Kidney glomerular epithelial cell (primary cell): ENCODE measurements around the gene FASN.

Source experiments
- DNase-seq: peaks from one replicate; lab custom pipeline; 2025; lab: John Stamatoyannopoulos, UW

The FASN gene

DNA sequence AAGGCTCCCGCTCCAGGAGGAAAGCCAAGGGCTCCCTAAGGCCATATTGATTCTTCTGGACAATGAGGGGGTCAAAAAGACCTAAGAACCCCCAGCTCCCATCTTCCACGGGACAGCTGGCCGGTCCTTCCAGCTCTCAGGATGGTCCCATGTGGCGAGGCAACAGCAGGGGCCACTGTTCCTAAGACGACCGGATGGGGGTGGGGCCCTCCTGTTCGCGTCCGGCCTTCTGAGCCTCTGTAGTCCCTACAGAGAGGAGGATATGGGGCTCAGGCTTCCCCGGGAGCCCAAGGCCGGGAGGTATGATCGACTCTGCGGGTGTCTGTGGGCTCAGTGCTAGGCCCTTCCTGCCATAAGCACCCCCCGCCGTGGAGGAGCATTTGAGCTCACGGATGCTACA lies 54.5 kb downstream of the FASN start:
- no peak for DNase-seq

DNA sequence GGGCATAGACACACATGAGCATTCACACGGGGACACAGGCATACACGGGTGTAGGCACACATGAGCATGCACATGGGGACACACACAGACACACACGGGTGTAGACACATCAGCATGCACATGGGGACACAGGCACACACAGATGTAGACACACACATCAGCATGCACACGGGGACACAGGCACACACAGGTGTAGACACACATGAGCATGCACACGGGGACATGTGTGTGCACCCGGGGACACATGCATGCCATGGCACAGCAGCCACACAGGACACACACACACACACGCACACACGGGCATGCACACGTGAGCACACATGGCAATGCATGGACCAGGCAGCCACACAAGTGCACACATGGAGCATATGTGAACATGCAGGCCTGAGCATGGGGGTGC lies 55.4 kb downstream of the FASN start:
- no peak for DNase-seq

DNA sequence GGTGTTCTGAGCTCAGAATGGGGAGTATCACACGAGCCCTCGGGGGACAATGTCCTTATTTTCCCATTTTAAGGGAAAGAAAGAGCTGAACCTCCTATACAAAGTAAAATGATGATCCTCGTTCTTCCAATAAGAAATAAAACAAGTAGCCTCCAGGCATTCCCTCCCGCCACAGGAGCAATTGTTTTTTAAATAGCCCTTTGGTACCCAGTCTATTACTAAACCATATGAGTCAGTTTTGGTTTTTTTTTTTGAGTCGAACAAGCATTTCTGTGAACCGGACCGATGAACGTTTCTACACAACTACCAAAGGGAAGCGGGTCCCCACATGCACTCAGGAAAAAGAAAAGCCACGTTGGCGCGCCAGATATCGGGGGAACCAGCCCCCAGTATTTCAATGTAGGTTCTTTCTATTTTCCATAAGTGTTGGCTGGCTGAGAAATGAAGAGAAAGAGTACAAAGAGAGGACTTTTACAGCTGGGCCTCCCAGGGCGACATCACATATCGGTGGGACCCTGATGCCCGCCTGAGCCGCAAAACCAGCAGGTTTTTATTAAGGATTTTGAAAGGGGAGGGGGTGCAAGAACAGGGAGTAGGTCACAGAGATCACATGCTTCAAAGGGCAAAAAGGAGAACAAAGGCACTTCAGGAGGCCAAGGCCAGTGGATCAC lies 56.8 kb downstream of the FASN start:
- DNase-seq: no peak

DNA sequence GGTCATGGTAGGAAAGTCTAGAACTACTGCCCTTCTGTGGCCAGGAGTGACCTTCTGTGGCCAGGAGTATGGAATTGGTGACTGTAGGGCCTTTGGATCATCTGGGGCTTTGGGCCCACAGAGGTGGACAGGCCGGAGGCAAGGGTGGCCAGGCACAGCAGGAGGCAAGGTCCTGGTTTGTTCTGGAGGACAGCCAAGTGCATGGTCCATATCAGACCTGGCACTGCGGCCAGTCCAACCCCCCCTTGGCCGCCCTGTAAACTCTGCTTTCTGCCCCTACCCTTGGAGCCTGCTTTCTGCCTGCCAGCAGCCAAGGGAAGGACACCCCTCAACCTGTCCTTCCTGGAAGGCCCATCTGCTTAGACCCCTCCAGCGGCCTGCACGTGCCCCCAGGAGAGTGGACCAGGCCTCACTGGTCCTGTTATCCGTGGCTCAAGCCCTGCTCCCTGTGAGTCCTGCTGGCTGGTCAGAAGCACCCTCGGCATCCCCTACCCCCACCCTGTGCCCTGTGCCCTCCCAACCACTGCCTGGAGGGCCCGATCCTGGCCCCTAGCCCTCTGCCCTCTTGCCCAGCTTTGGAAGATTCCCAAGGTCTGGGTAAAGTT lies 58.2 kb downstream of the FASN start:
- no peak for DNase-seq

DNA sequence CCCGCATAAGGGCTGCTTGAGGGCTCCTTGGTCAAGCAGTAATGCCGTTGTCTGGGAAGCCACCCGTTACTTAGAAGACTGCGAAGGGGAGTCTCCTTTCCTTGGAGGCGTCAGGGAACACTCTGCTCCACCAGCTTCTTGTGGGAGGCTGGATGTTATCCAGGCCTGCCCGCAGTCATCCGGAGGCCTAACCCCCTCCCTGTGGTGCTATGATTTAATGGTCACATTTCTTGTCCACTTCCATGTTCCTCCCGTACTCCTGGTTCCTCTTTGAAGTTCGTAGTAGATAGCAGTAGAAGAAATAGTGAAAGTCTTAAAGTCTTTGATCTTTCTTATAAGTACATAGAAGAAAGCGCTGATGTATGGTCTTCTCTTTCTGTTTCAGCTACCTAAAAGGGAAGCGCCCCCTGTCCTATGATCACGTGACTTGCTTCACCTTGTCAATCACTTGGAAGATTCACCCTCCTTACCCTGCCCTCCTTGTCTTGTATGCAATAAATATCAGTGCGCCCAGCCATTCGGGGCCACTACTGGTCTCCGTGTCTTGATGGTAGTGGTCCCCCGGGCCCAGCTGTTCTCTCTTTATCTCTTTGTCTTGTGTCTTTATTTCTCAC lies 59.1 kb downstream of the FASN start:
- peak; percentile 8 for DNase-seq

DNA sequence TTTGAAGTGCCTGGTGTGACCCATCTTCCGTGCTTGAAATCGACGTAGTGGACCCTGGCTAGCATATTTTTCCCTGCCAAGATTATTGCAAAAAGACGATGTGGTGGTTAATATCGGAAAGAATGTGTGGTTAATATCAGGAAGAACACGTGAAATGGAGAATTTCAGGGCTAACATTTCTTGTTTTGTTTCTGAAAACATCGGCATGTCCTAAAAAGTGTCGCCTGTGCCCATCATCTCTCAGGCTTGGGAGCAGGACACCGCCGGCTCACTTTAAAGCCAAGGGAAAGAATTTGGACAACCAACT lies 60.2 kb downstream of the FASN start:
- DNase-seq: no peak

DNA sequence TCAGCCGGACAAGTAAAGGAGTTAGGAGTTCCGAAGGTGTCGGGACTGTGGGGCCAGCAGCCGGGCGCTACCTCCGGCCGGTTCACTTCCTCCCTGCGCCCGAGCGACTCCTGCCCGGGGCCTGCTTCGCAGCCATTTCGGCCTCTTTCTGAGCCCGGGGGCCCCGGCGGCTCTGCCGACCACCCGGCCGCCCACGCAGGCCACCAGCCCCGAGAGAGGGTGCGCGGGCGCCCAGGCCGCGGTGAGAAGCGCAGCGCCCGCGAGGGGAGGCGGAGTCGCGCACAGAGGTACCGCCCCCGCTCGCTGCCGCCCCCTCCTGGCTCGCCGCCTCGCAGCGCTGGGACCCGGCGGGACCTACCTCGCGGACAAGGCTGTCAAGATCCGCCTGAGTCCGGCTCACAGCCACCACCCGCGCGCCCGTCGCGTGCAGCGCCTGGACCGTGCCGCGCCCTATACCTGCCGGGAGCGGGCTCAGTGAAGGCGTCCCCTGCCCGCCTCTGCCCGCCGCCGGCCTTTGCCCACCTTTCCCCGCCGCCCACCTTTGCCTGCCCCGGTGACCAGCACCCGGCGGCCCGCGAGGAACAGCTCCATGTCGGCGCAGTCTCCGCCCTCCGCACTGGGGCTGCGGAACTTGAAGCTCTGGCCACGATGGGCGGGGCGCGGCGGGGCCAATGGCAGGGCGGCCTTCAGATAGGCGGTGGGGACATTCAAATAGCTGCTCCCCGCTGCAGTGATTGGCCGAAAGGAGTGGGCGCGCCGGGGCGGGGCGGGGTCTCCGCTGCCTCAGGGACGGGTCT lies 60.7 kb downstream of the FASN start, which contains the start of gene DCXR:
TSS of gene DCXR (minus strand) at position 606 of the 797 bp plus-strand sequence. CDS start at position 591, 15 bp downstream.
- DNase-seq: peak; percentile 83

DNA sequence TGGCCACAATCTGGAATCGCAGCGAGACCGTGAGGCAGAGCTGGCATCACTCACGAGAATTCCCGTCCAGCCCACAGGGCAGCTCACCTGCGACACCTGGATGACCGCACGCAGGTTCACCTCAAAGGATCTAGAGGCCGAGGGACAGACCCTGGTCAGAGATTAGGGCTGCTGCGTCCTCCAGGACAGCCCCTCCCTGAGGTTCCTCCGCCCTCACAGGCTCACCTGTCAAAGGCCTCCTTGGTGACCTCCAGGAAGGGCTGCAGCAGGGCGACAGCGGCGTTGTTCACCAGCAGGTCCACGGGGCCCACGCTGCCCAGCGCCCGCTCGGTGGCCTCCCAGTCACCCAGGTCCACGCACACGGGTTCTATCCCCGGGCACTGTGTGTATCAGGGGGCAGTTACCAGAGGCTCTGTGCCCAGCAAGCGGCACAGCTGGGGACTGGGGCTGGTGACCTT lies 61.4 kb downstream of the FASN start:
- no peak for DNase-seq

DNA sequence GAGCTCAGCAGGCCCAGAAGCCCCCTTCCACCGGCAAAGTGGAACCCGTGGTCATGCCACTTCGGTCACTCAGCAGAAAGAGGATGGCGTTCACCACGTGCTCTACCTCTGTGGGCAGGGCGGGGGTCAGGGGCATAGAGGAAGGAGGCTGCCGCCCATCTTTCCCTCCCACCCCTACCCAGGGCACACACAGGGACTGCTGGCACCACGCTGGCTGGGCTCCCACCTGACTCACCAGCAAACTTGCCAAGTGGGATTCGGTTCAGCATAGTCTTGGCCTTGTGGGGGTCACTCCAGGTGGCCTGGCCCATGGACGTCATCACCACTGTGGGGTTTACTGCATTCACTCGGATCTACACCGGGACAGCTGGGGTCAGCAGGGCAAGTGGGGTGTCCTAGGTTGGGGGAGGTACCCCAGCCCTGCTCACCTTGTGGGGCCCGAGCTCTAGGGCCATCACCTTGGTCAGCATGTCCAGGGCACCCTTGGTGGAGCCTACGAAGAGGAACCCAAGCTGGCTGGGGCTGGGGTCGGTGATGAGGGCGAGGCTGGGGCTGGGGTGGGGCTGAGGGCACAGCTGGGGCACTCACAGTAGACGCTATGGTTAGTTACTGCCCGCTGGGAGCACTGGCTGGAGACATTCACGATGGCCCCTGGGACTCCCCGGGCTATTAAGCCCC lies 61.9 kb downstream of the FASN start:
- DNase-seq: no peak

DNA sequence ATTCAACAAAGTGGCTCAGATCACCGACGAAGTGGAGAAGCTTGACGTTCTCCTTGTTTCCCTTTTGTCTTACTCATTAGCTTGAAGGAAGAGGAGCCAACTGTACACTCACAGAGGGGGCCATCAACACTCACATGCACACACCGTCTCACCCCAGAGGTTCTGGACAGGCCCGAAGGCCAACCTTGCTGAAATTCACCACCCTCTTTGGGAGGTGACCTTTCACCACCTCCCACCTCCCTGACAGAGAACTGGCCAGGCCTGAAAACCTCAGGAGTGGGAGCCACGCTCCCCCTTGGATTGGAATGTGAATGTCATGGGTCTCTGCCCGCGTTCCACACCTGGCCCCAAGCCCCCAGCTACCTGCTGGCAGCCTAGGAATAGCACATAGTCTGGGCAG lies 62.5 kb downstream of the FASN start:
- peak; percentile 3 for DNase-seq

DNA sequence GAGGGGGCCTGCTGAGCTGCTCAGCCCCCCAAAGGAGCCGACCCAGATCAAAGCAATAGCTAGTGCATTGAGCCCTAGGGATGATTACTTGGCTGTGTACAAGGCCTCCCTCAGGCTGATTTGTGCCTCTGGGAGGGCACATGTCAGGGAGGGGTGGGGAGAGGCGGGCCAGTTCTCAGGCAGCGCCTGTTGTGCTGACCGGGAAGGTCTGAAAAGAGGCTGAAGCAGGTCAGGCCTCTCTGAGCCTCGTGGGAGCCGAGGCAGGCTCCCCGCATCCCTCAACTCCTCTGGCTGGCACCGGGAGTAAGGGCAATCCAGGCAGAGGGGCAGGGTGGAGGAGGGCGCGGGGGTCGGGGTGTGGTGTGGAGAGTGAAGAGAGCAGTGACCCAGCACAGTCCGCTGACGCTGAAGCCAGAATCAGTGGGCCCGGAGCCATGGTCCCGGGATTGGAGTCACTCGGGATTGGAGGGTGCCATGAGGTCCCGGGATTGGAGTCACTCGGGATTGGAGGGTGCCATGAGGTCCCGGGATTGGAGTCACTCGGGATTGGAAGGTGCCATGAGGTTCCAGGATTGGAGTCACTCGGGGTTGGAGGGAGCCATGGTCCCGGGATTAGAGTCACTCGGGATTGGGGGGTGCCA lies 63.5 kb downstream of the FASN start:
- DNase-seq: no peak

DNA sequence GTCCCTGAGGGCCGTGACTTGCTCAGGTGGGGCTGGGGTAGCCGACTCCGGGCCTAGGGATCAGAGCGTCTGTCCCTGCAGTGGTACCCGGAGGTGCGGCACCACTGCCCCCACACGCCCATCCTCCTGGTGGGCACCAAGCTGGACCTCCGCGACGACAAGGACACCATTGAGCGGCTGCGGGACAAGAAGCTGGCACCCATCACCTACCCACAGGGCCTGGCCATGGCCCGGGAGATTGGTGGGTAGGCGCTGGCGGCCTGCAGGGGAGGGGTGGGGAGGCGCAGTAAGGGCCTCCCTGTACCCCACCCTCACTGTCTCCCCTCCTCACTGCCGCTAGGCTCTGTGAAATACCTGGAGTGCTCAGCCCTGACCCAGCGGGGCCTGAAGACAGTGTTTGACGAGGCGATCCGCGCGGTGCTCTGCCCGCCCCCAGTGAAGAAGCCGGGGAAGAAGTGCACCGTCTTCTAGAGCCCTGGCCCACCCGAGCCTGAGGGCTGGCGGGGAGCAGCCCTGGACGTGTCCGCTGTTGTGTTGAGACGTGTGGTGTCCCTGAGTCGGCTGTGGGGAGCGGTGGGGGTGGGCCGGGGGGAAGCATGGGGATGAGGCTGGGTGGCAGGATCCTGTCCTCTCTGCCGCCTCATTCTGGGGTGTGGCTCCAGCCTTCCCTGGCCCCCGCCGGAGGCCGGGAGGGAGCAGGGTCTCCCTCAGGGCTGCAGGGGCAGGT lies 64.5 kb downstream of the FASN start:
- no peak for DNase-seq

DNA sequence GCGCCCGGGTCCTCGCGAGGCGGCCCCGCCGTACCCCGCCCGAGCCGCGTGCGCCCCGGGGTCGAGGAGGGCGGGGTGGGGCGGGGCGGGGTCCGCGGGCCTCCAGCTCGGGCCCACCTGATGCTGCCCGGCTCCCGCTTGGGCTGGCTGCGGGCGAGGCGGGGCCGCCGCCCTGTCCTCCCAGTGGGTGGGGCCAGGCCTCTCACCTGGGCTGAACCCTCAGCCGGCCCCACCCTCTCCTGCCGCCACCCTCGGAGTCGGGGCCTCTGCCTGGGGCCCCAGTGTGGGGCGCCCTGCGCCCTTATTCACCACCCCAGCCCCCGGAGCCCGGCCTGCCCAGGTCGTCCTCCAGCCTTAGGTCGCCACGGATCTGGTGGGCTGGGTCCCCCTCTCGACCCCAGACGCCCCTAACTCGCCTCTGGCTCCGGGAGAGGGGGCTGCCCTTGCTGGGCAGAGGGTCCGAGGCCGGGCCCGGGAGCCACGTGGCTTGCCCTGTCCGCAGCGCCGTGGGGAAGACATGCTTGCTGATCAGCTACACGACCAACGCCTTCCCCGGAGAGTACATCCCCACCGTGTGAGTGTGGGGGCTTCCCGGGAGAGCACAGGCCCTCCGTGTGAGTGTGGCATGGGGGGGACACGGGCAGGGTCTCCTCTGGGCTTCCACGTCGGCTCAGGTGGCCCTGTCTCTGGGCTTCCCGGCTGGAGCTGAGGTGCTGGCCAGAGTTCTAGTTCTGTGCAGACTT lies 66.0 kb downstream of the FASN start:
- no peak for DNase-seq

DNA sequence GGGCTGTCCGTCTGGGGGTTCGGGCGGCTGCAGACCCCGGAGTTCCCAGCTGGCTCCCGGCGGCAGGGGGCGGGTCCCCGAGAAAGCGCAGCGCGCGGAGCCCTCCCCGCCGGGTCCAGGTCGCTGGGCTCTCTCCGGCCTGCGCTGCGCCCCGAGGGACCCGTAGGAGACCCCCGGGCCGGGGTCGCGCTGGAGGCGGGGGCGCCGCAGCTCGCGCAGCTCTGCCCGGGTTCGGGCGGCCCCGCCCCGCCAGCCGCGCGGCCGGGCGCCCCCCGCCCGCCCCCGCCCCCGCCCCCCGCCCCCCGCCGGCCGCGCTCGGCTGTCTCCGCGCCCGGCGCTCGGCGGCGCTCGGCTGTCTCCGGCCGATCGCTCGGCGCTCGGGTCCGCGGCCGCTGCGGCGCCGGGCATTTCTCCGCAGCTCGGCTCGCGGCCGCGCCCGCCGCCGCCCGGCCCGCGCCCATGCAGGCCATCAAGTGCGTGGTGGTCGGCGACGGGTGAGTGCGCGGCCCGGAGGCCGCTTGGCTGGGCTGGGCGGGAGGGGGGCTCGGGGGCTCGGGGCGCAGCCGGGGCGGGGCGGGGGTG lies 66.6 kb downstream of the FASN start, which contains the start of gene RAC3:
TSS of gene RAC3 (plus strand) at position 376 of the 582 bp plus-strand sequence. CDS start at position 460, 84 bp downstream.
- DNase-seq: no peak

DNA sequence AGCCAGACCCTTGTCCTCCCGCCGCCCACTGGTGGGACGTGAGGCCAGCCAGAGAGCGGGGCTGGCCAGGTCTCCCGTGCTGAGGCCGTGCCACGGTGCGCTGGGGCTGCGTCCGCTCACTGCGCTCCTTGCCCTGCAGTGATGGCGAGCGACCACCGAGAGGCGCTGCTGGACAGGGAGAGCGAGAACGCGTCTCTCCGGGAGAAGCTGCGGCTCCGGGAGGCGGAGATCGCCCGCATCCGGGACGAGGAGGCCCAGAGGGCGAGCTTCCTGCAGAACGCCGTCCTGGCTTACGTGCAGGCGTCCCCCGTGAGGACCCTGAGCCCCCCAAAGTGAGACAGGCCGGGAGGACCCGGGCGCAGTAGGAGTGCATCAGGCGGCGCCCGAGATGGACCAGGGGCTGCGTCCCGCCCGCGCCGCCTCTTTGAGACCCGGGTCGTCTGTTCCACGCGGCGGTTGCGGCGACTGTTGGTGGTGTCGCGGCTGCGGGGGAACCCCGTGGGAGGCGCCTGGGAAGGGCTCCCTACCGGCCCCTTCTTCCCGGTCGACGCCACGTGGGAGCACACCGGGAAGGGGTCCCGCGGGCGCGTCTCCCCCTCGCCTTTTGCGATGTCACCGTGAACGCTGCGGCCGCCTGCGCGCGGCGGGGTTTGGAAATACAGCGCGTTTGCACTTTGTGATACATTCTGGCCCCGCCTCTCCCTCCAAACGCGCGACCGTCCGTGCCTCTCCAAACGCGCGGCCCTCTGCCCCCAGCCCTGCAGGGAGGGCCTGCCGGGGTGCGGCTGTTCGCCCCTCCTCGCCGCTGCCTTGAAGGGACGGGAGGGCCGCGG lies 67.3 kb downstream of the FASN start:
- DNase-seq: peak; percentile 17

DNA sequence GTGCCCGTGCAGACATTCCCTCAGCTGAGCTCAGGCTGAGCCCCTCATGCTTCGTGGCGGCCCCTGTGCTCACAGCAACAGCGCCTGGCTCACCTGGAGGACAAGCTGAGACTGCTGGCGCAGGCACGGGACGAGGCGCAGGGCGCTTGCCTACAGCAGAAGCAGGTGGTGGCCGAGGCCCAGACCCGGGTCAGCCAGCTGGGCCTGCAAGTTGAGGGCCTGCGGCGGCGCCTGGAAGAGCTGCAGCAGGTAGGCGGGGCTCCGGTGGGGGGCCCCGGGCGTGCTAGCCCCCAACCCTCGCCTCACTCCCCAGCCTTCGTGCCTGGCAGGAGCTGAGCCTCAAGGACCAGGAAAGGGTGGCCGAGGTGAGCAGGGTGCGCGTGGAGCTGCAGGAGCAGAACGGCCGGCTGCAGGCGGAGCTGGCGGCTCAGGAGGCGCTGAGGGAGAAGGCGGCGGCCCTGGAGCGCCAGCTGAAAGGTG lies 68.0 kb downstream of the FASN start:
- DNase-seq: no peak

DNA sequence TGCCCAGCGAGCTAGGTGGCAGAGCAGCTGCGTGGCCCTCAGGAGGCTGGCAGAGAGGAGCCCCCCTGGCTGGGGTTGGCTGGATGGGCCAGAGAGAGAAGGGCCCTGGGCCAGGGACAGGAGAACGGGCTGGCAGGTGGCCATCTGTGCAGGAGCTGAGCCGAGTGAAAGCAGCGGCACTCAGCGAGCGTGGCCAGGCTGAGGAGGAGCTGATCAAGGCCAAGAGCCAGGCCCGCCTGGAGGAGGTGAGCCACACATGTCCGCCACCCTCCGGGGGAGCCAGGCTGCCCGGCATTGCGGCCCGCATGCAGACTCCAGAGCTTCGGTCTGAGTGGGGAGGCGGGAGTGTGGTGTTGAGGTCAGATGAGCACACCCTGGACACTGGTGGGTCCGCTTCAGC lies 68.6 kb downstream of the FASN start:
- DNase-seq: no peak

DNA sequence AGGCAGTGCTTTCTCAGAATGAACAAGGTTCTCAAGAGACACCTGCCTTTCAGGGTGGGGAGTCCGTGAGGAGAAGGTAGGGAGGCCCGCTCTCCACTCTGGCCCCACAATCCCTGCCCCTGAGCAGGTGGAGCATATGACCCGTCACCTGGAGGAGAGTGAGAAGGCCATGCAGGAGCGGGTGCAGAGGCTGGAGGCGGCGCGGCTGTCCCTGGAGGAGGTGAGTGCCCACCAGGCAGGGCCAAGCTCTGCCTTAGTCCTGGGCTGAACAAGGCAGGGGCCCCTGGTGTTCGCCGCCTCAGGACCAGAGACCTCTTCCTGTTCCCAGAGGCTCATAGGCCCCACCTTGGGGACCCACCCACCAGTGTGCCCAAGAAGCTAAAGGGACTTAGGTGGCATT lies 69.1 kb downstream of the FASN start:
- no peak for DNase-seq
